Stomach (tissue), 8 donors: ENCODE data around the gene KLRD1. TPM values are rescaled to one million over a fixed set of nuclear protein-coding genes. Genes with fewer than 3 reads are reported as not detected.

Source experiments
- polyA plus RNA-seq, 3 donors: library from polyadenylated mRNA; stranded (reverse); fragments of 200-250 nt; gene quantifications; one replicate each; pipeline ENCODE4 v1.2.3, GENCODE V29; 2013
- total RNA-seq, 5 donors: library from RNA; depleted of rRNA; stranded (reverse); fragments of >200 nt; gene quantifications; one replicate each; pipeline versions ENCODE4 v1.1.0 to v1.2.3, GENCODE V29; 2014 to 2016
- donor health status: healthy with polysubstance abuse.
- donor health status: Bipolar disorder and iron deficiency.
- donor health status: healthy.

Gene KLRD1
- total and polyA plus RNA-seq, 8 donors = under 0.01 to 15.4 (median 0.89) TPM; not detected in 1

Other genes starting within 250 kb of the KLRD1 start
- gene CLEC1A, start 208.9 kb upstream of the KLRD1 start, total RNA-seq = 1 to 10 TPM in 1 of 5 donors, under 1 TPM in 2, not detected in 2; 0.58 to 4.6 (median 0.87) TPM
- gene CLEC1A, start 208.9 kb upstream of the KLRD1 start, polyA plus RNA-seq = 1 to 10 TPM in 2 of 3 donors, under 1 TPM in 1; 0.46 to 3.4 (median 1.1) TPM
- gene CLEC7A, start 177.7 kb upstream of the KLRD1 start, total RNA-seq = 10 to 100 TPM in 2 of 5 donors, 1 to 10 TPM in 1, under 1 TPM in 1, not detected in 1; 0.87 to 20.1 (median 12.5) TPM
- 1 to 10 TPM; 1.9 to 4.2 (median 2.1) TPM for gene CLEC7A, start 177.7 kb upstream of the KLRD1 start, polyA plus RNA-seq
- 1 to 10 TPM in 2 of 5 donors, under 1 TPM in 1, not detected in 2; 0.55 to 4.5 (median 3.8) TPM for gene OLR1, start 135.7 kb upstream of the KLRD1 start, total RNA-seq
- gene OLR1, start 135.7 kb upstream of the KLRD1 start, polyA plus RNA-seq = 1 to 10 TPM in 2 of 3 donors, under 1 TPM in 1; 0.48 to 7.4 (median 5.7) TPM
- under 1 TPM in 2 of 5 donors, not detected in 3; 0.14 to 0.89 TPM for gene TMEM52B, start 128.8 kb upstream of the KLRD1 start, total RNA-seq
- gene TMEM52B, start 128.8 kb upstream of the KLRD1 start, polyA plus RNA-seq = 1 to 10 TPM in 1 of 3 donors, under 1 TPM in 1, not detected in 1; 0.31 to 1.4 TPM
- gene GABARAPL1, start 95.0 kb upstream of the KLRD1 start, total RNA-seq = 100 to 1,000 TPM in 2 of 5 donors, 10 to 100 TPM in 3; 28.4 to 116 (median 91.0) TPM
- gene GABARAPL1, start 95.0 kb upstream of the KLRD1 start, polyA plus RNA-seq = 100 to 1,000 TPM in 2 of 3 donors, 10 to 100 TPM in 1; 63.5 to 133 (median 126) TPM
- 10 to 100 TPM in 2 of 5 donors, 1 to 10 TPM in 1, not detected in 2; 2.0 to 17.4 (median 12.9) TPM for gene KLRK1, start 82.2 kb downstream of the KLRD1 start, total RNA-seq
- 1 to 10 TPM in 2 of 3 donors, under 1 TPM in 1; 0.50 to 2.4 (median 2.0) TPM for gene KLRK1, start 82.2 kb downstream of the KLRD1 start, polyA plus RNA-seq
- gene KLRC4, start 101.9 kb downstream of the KLRD1 start, total RNA-seq = 1 to 10 TPM in 1 of 5 donors, not detected in 4; 1.3 TPM
- under 1 TPM in 1 of 3 donors, not detected in 2; 0.13 TPM for gene KLRC4, start 101.9 kb downstream of the KLRD1 start, polyA plus RNA-seq
- 1 to 10 TPM in 2 of 5 donors, not detected in 3; 1.3 TPM for gene KLRC3, start 112.7 kb downstream of the KLRD1 start, total RNA-seq
- gene KLRC3, start 112.7 kb downstream of the KLRD1 start, polyA plus RNA-seq = under 1 TPM in 1 of 3 donors, not detected in 2; 0.43 TPM
- gene KLRC2, start 128.1 kb downstream of the KLRD1 start, total RNA-seq = 10 to 100 TPM in 1 of 5 donors, 1 to 10 TPM in 1, not detected in 3; 1.8 to 10.4 TPM
- gene KLRC2, start 128.1 kb downstream of the KLRD1 start, polyA plus RNA-seq = 1 to 10 TPM in 1 of 3 donors, under 1 TPM in 1, not detected in 1; 0.10 to 2.1 TPM
- gene KLRC1, start 145.5 kb downstream of the KLRD1 start, total RNA-seq = 10 to 100 TPM in 1 of 5 donors, 1 to 10 TPM in 3, not detected in 1; 1.2 to 11.3 (median 3.2) TPM
- 1 to 10 TPM in 1 of 3 donors, under 1 TPM in 2; 0.50 to 5.3 (median 0.58) TPM for gene KLRC1, start 145.5 kb downstream of the KLRD1 start, polyA plus RNA-seq
- gene EIF2S3B, start 198.0 kb downstream of the KLRD1 start, total RNA-seq = 1 to 10 TPM in 1 of 5 donors, under 1 TPM in 1, not detected in 3; 0.92 to 3.2 TPM
- gene EIF2S3B, start 198.0 kb downstream of the KLRD1 start, polyA plus RNA-seq = 1 to 10 TPM in 1 of 3 donors, under 1 TPM in 2; 0.28 to 1.7 (median 0.92) TPM